Measurements from ENCODE around the gene ZBTB7B.

Gene ZBTB7B

DNA sequence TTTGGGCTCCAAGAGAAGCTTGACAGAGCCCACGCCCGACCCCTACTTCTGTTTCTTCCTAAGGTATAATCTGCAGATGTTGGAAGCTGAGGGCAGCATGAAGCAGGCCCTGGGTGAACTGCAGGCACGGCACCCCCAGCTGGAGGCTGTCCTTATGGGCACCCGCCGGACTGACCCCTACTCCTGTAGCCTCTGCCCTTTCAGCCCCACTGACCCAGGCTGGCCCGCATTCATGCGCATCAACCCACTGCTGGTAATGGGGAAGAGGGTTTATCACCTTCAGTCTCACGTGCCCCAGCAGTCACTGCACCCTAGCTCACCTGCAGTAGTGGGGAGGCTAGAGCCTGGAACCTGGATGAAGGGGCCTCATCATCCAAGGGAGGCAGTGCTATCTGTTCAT lies 12.3 kb upstream of the ZBTB7B start:
- TF ChIP-seq FOXP2 (optimal IDR thresholded peaks at IDR 0.05; ENCODE audit: borderline replicate concordance, extremely low read depth, extremely low read length, insufficient read depth), result no peak
- no peak for TF ChIP-seq POLR2AphosphoS5 (IDR thresholded peaks at IDR 0.05; ENCODE audit: low read depth, low read length)
- no peak for TF ChIP-seq TAF1 (IDR thresholded peaks at IDR 0.05; ENCODE audit: borderline replicate concordance, insufficient read depth, low read length)
- no peak for TF ChIP-seq SIN3A (IDR thresholded peaks at IDR 0.05; ENCODE audit: borderline replicate concordance, insufficient read depth, low read length)
- TF ChIP-seq, protein P1, sequence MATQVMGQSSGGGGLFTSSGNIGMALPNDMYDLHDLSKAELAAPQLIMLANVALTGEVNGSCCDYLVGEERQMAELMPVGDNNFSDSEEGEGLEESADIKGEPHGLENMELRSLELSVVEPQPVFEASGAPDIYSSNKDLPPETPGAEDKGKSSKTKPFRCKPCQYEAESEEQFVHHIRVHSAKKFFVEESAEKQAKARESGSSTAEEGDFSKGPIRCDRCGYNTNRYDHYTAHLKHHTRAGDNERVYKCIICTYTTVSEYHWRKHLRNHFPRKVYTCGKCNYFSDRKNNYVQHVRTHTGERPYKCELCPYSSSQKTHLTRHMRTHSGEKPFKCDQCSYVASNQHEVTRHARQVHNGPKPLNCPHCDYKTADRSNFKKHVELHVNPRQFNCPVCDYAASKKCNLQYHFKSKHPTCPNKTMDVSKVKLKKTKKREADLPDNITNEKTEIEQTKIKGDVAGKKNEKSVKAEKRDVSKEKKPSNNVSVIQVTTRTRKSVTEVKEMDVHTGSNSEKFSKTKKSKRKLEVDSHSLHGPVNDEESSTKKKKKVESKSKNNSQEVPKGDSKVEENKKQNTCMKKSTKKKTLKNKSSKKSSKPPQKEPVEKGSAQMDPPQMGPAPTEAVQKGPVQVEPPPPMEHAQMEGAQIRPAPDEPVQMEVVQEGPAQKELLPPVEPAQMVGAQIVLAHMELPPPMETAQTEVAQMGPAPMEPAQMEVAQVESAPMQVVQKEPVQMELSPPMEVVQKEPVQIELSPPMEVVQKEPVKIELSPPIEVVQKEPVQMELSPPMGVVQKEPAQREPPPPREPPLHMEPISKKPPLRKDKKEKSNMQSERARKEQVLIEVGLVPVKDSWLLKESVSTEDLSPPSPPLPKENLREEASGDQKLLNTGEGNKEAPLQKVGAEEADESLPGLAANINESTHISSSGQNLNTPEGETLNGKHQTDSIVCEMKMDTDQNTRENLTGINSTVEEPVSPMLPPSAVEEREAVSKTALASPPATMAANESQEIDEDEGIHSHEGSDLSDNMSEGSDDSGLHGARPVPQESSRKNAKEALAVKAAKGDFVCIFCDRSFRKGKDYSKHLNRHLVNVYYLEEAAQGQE (IDR thresholded peaks at IDR 0.05; ENCODE audit: insufficient read depth in 1 of 2, low read depth in 2 of 2, low read length in 2 of 2), result no peak

DNA sequence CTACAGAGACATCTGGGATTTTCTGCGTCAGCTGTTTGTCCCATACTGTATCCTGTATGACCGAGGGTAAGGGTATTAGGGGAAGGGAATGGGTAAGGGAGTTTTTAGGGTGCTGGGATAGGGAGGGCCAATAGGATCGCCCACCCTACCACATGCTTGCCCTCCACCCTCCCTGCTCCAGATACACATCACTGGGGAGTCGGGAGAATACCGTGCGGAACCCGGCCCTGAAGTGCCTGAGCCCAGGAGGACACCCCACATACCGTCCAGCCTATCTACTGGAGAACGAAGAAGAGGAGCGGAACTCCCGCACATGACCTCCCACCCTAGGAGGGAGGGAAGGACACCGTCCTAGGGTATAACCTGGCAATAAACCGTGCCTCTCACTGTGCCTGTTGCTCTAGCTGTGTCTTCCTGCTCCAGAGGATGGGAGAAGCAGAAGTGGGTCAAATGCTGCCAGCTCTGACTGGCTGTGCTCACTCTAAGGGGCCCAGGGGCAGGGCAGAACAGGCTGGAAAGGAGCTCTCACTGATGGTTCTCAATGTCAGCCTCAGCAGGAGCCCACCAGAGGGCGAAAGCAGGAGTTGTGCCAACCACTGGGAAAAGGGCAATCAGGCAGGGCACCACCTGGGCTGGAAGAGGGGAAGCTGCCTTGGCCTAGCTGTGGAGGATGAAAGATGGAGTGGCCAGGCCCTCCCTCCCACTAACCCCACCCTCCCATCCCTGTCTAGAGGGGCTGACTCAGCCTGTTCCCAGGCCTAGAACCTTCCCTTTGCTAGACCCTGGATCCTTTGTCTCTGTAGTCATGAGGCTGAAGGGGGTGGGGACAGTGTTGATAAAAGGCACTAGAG lies 9.7 kb upstream of the ZBTB7B start:
- TF ChIP-seq SIN3A (IDR thresholded peaks at IDR 0.05; ENCODE audit: borderline replicate concordance, insufficient read depth, low read length) (no peak), POLR2AphosphoS5 (IDR thresholded peaks at IDR 0.05; ENCODE audit: low read depth, low read length) (peak; percentile 76)
- TF ChIP-seq, protein P1 (IDR thresholded peaks at IDR 0.05; ENCODE audit: insufficient read depth in 1 of 2, low read depth in 2 of 2, low read length in 2 of 2), result no peak

DNA sequence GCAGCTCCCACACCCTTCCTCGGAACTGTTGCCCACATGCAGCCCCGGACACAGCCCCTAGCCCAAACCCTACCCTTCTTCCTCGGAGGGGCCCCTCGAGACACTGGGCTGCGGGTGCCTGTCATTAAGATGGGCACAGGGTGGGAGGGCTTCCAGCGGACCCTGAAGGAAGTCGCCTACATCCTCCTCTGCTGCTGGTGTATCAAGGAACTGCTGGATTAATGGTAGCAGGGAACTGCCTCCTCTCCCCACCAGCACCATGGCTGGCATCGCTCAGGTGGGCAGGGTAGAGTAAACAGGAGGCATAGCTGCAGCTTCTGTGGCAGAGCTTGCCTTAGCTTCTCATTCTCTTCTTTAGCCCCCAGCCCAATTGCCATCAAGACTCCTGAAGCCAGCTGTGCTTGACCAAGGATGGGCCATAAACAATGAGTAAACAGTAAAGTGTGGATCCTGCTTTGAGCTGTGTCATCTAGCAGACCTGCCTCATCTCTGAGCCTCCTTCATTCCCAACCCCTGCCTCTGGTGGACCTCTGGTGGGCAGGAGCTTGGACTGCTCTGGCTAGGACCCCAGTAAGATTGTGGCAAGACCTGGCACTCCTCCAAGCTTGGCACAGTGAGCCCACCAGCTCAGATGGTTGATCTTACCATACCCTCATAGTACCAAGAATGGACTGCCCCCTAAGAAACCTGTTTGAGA lies 8.9 kb upstream of the ZBTB7B start, which contains the start of gene LENEP:
TSS of gene LENEP (plus strand) at position 15 of the 697 bp plus-strand sequence. CDS start at position 37, 22 bp downstream.
- TF ChIP-seq, protein P1 (IDR thresholded peaks at IDR 0.05; ENCODE audit: insufficient read depth in 1 of 2, low read depth in 2 of 2, low read length in 2 of 2), result no peak
- no peak; the same call in 1 of the 2 replicates for TF ChIP-seq POLR2AphosphoS5 (IDR thresholded peaks at IDR 0.05; ENCODE audit: low read depth, low read length)
- TF ChIP-seq FOXP2 (optimal IDR thresholded peaks at IDR 0.05; ENCODE audit: borderline replicate concordance, extremely low read depth, extremely low read length, insufficient read depth), result no peak
- TF ChIP-seq SIN3A (IDR thresholded peaks at IDR 0.05; ENCODE audit: borderline replicate concordance, insufficient read depth, low read length), result no peak
- TF ChIP-seq TAF1 (IDR thresholded peaks at IDR 0.05; ENCODE audit: borderline replicate concordance, insufficient read depth, low read length), result no peak

DNA sequence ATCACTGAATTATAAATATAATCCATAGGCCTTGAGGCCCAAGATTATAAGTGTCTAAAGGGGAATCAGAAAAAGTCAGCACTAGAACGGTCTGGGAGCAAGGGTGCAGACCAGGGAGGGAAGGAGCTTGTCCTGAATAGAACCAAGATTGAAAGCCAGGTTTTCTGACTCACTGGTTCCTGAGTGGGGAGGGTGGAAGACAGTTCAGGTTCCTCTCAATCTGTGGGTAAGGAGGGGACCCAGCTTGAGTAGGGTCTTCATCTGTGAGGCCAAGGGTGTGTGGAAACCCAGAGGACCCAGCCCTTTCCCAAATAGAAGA lies 8.4 kb upstream of the ZBTB7B start:
- no peak for TF ChIP-seq POLR2AphosphoS5 (IDR thresholded peaks at IDR 0.05; ENCODE audit: low read depth, low read length)
- no peak for TF ChIP-seq TAF1 (IDR thresholded peaks at IDR 0.05; ENCODE audit: borderline replicate concordance, insufficient read depth, low read length)
- TF ChIP-seq, protein P1 (IDR thresholded peaks at IDR 0.05; ENCODE audit: insufficient read depth in 1 of 2, low read depth in 2 of 2, low read length in 2 of 2), result no peak
- TF ChIP-seq FOXP2 (optimal IDR thresholded peaks at IDR 0.05; ENCODE audit: borderline replicate concordance, extremely low read depth, extremely low read length, insufficient read depth), result no peak
- TF ChIP-seq SIN3A (IDR thresholded peaks at IDR 0.05; ENCODE audit: borderline replicate concordance, insufficient read depth, low read length), result no peak
